GM19035 (cell line): ENCODE results near the gene GNAO1.

ENCODE experiments used
- ATAC-seq: cut with Tn5 transposase; IDR thresholded peaks from one replicate; pipeline ENCODE4 v1.9.1; 2021; ENCODE audit not compliant: unreplicated experiment

The GNAO1 gene

GRCh38 chr16:56330476-56330875, 139.2 kb downstream of the GNAO1 start:
- ATAC-seq: no peak

- no peak for ATAC-seq
These were observed 140.1 kb downstream of the GNAO1 start for GRCh38 chr16:56331399-56331798.

GRCh38 chr16:56331915-56332314, 140.6 kb downstream of the GNAO1 start:
- ATAC-seq: no peak

- no peak for ATAC-seq
These were observed 141.3 kb downstream of the GNAO1 start for GRCh38 chr16:56332464-56333079.

GRCh38 chr16:56334761-56335160, 143.5 kb downstream of the GNAO1 start:
- no peak for ATAC-seq

- no peak for ATAC-seq
These were observed 144.9 kb downstream of the GNAO1 start for GRCh38 chr16:56336071-56336688.

- no peak for ATAC-seq
These were observed 145.4 kb downstream of the GNAO1 start for GRCh38 chr16:56336711-56337110.

- no peak for ATAC-seq
These were observed 146.0 kb downstream of the GNAO1 start for GRCh38 chr16:56337131-56337857.

GRCh38 chr16:56337858-56338325, 146.6 kb downstream of the GNAO1 start:
- no peak for ATAC-seq

GRCh38 chr16:56338566-56339318, 147.5 kb downstream of the GNAO1 start:
- no peak for ATAC-seq

- no peak for ATAC-seq
These were observed 148.3 kb downstream of the GNAO1 start for GRCh38 chr16:56339431-56340195.

GRCh38 chr16:56340416-56340815, 149.1 kb downstream of the GNAO1 start:
- no peak for ATAC-seq

GRCh38 chr16:56340864-56341365, 149.6 kb downstream of the GNAO1 start:
- ATAC-seq: no peak

GRCh38 chr16:56341656-56342399, 150.5 kb downstream of the GNAO1 start:
- ATAC-seq: no peak

GRCh38 chr16:56343661-56344517, 152.6 kb downstream of the GNAO1 start:
- ATAC-seq: no peak

- ATAC-seq: no peak
These were observed 153.5 kb downstream of the GNAO1 start for GRCh38 chr16:56344518-56345405.

- ATAC-seq: no peak
These were observed 154.2 kb downstream of the GNAO1 start for GRCh38 chr16:56345406-56346050.
